Esophagus (tissue), 2 donors: Measurements from ENCODE around the gene YIF1A. TPM values are rescaled to one million over a fixed set of nuclear protein-coding genes. Genes with fewer than 3 reads are reported as not detected.
"Not testable (repeated sequence)": the region's sequence is repeated elsewhere in the genome, so short reads cannot be mapped to it uniquely, and the experiment has no call there.

Experiments
- H3K27ac ChIP-seq, 2 donors: one replicate each; pipeline ENCODE4 v1.5.1; 2013; ENCODE audit warnings: low read depth in 2 of 2, mild to moderate bottlenecking in 2 of 2, inconsistent platforms in 1 of 2, low read length in 1 of 2, moderate library complexity in 1 of 2
- H3K27me3 ChIP-seq, 2 donors: one replicate each; pipeline ENCODE4 v1.6.1; 2013; ENCODE audit warnings: low read length in 2 of 2, control low read depth in 1 of 2, mild to moderate bottlenecking in 1 of 2; ENCODE audit not compliant: insufficient read depth in 2 of 2, control insufficient read depth in 1 of 2
- H3K36me3 ChIP-seq, 2 donors: one replicate each; pipeline ENCODE4 v1.6.1; 2013; ENCODE audit warnings: low read length in 1 of 2; ENCODE audit not compliant: control insufficient read depth in 2 of 2, insufficient read depth in 2 of 2
- H3K4me1 ChIP-seq, 2 donors: one replicate each; pipeline ENCODE4 v1.6.1; 2013; ENCODE audit warnings: low read length in 1 of 2; ENCODE audit not compliant: control insufficient read depth in 2 of 2, insufficient read depth in 2 of 2
- H3K4me3 ChIP-seq, 2 donors: one replicate each; pipeline ENCODE4 v1.5.1; 2013; ENCODE audit warnings: low read length in 2 of 2, mild to moderate bottlenecking in 2 of 2, low read depth in 1 of 2, moderate library complexity in 1 of 2
- H3K9me3 ChIP-seq, 2 donors: one replicate each; pipeline ENCODE4 v1.6.1; 2013; ENCODE audit warnings: mild to moderate bottlenecking in 2 of 2, low read depth in 1 of 2, low read length in 1 of 2, moderate library complexity in 1 of 2; ENCODE audit not compliant: control insufficient read depth in 2 of 2, insufficient read depth in 1 of 2
- WGBS, 2 donors: extraction: QIAGEN DNeasy Blood & Tissue Kit; methylation state at CpG; one replicate each; pipeline ENCODE4 v1.1.7; 2013; 5-methylcytosine and 5-hydroxymethylcytosine counted together
- polyA plus RNA-seq, 2 donors: library from polyadenylated mRNA; stranded (reverse); fragments of 200-250 nt; gene quantifications; one replicate each; pipeline ENCODE4 v1.2.3, GENCODE V29; 2013
- donor health status: healthy with polysubstance abuse.
- donor health status: Bipolar disorder and iron deficiency.

YIF1A gene
- polyA plus RNA-seq, 2 donors = 51.6 to 63.1 TPM

DNA sequence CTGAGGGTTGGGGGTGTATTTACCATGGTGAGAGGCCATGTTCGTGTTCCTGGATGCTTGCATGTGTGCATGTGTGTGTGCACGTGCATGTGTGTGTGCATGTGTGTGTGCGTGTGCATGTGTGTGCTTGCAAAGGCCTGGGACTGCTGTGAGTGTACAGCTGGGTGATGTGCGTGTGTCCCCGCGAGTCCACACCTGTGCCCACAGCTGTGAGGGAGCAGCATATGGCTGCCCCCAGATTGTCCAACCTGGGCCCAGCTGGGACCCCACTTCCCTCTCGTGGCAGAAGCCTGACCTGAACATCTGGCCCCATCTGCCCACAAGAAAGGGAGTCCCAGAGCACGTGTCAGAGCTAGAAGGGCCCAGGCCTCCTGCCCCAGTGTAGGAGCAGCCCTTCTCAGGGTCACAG, 36.3 kb upstream of the YIF1A start:
- no peak overlapping the region for H3K4me3 ChIP-seq
- H3K4me1 ChIP-seq = peaks cover 0 to 13% of the 10 kb centered on the region in 2 donors
- H3K27ac ChIP-seq = no peak overlapping the region
- H3K9me3 ChIP-seq = no peaks in the 10 kb centered on the region
- 74% methylated on average over 8 of the region's 8 CpGs for WGBS, 2 donors
- H3K27me3 ChIP-seq = no peaks in the 10 kb centered on the region
- no peaks in the 10 kb centered on the region for H3K36me3 ChIP-seq

DNA sequence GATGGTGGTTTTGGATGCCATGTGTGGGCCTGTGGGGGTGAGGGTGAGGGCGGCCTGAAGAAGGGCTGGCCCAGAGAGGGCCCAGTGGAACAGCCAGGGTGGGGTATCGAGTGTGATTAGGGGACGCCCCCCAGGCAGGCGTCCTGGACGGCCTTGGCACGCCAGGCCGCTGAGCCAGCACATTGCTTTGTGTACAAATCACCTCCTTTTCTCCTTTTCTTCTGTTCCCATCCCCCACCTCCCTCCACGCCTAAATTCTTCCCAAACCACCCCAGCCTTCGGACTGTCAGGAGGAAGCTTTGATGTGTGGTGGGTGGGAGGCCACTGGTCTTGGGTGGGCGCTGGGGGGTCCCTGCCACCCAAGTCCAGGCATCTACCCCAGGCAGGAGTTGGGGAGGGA, 35.7 kb upstream of the YIF1A start:
- 65% methylated on average over 10 of the region's 10 CpGs for WGBS, 2 donors
- H3K4me1 ChIP-seq = peaks cover 0 to 13% of the 10 kb centered on the region in 2 donors
- no peak overlapping the region for H3K4me3 ChIP-seq
- no peaks in the 10 kb centered on the region for H3K9me3 ChIP-seq
- H3K27me3 ChIP-seq = no peaks in the 10 kb centered on the region
- H3K36me3 ChIP-seq = no peaks in the 10 kb centered on the region
- H3K27ac ChIP-seq = no peak overlapping the region

- Histone ChIP-seq H3K4me1 (peaks cover 0 to 13% of the 10 kb centered on the region in 2 donors), H3K27me3 (no peaks in the 10 kb centered on the region), H3K36me3 (no peaks in the 10 kb centered on the region), H3K27ac (no peak overlapping the region), H3K4me3 (no peak overlapping the region), H3K9me3 (no peaks in the 10 kb centered on the region)
- 98 to 100% methylated on average over 1 of the region's 1 CpG for WGBS, 2 donors
These were observed 34.7 kb upstream of the YIF1A start for GRCh38 chr11:66323684-66324083.

DNA sequence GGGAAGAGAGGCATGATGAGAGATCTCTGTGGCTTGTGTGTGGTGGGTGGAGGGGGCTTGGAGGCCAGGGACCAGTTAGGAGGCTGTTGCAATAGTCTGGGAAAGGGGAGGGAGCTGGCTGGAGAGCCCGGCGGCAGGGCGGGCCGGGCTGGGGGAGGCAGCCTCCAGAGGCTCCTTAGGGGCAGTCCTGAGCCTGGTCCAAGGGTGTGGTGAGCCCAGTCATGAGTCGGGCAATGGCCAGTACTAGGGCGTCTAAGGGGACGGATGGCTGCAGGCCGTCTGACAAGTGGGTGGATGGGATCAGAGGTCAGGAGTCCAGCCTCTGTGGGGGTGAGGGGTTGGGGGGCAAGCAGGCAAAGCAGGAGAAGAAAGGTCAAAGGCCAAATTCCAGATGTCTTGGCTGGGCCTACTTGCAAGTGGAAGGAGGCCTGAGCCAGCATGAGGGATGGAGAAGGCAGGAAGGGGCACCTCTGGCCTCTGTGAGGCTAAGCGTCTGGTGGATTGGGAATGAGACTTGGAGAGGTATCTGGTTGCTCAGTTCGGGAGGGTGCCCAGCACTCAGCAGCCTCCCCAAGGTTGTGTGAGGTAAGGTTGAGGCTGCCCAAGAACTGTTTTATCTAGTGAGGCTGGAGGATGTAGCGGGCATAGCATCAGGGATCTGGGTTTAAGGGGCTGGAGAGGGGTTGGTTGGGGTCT, 33.9 kb upstream of the YIF1A start:
- no peak overlapping the region for H3K27ac ChIP-seq
- H3K4me3 ChIP-seq = no peak overlapping the region
- WGBS, 2 donors = 69 to 79% methylated on average over 11 of the region's 11 CpGs
- H3K4me1 ChIP-seq = peaks cover 0 to 15% of the 10 kb centered on the region in 2 donors
- no peaks in the 10 kb centered on the region for H3K9me3 ChIP-seq
- H3K36me3 ChIP-seq = no peaks in the 10 kb centered on the region
- H3K27me3 ChIP-seq = no peaks in the 10 kb centered on the region

DNA sequence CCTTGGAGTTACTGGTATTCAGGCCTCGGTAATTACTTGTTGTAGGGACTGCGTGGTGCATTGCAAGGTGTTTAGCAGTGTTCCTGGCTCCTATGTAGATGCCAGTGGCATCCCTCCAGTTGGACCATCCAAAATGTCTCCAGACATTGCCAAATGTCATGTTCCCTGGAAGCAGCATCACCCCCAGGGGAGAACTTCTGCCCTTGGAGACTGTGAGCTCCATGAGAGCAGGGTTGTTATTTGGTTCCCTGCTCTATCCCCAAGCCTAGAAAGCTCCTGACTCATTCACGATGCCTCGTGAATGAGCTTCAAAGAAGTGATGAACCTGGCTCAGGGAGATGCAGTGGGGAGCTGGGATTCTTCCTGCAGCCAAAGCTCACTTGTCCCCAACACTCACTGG, 32.7 kb upstream of the YIF1A start:
- H3K4me1 ChIP-seq = peaks cover 5 to 18% of the 10 kb centered on the region in 2 donors
- 58 to 77% methylated on average over 4 of the region's 4 CpGs for WGBS, 2 donors

DNA sequence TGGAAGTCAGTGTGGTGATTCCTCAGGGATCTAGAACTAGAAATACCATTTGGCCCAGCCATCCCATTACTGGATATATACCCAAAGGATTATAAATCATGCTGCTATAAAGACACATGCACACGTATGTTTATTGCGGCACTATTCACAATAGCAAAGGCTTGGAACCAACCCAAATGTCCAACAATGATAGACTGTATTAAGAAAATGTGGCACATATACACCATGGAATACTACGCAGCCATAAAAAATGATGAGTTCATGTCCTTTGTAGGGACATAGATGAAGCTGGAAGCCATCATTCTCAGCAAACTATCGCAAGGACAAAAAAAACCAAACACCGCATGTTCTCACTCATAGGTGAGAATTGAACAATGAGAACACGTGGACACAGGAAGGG, 31.8 kb upstream of the YIF1A start:
- H3K4me3 ChIP-seq, H3K27me3 ChIP-seq, H3K36me3 ChIP-seq, H3K27ac ChIP-seq, H3K9me3 ChIP-seq: not testable (repeated sequence)
- H3K4me1 ChIP-seq = peaks cover 9 to 25% of the 10 kb centered on the region in 2 donors
- WGBS, 2 donors = 90 to 93% methylated on average over 6 of the region's 6 CpGs

More for the DNA sequence above, 32.7 kb upstream of the YIF1A start:
- no peak overlapping the region for H3K4me3 ChIP-seq
- H3K27ac ChIP-seq = no peak overlapping the region
- no peaks in the 10 kb centered on the region for H3K27me3 ChIP-seq
- H3K36me3 ChIP-seq = no peaks in the 10 kb centered on the region
- H3K9me3 ChIP-seq = no peaks in the 10 kb centered on the region

DNA sequence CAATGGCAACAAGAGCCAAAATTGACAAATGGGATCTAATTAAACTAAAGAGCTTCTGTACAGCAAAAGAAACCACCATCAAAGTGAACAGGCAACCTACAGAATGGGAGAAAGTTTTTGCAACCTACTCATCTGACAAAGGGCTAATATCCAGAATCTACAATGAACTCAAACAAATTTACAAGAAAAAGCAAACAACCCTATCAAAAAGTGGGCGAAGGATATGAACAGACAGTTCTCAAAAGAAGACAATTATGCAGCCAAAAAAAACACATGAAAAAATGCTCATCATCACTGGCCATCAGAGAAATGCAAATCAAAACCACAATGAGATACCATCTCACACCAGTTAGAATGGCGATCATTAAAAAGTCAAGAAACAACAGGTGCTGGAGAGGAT, 31.3 kb upstream of the YIF1A start:
- peaks cover 9 to 22% of the 10 kb centered on the region in 2 donors for H3K4me1 ChIP-seq
- not testable (repeated sequence) for H3K36me3 ChIP-seq

GRCh38 chr11:66318600-66318970, 29.6 kb upstream of the YIF1A start:
- no peak overlapping the region for H3K4me3 ChIP-seq
- no peaks in the 10 kb centered on the region for H3K36me3 ChIP-seq
- 74% methylated on average over 3 of the region's 3 CpGs for WGBS, 2 donors
- H3K27ac ChIP-seq = peak overlapping the region; percentile 50 to 74
- H3K27me3 ChIP-seq = no peaks in the 10 kb centered on the region
- no peaks in the 10 kb centered on the region for H3K9me3 ChIP-seq
- peaks cover 9 to 25% of the 10 kb centered on the region in 2 donors for H3K4me1 ChIP-seq

More for the DNA sequence above, 31.3 kb upstream of the YIF1A start:
- not testable (repeated sequence) for H3K4me3 ChIP-seq, H3K27me3 ChIP-seq, H3K27ac ChIP-seq, H3K9me3 ChIP-seq
- WGBS, 2 donors = 83 to 97% methylated on average over 1 to 2 of the region's 2 CpGs

- 30 to 34% methylated on average over 16 of the region's 16 CpGs for WGBS, 2 donors
These were observed 29.0 kb upstream of the YIF1A start for GRCh38 chr11:66317723-66318599.

More at GRCh38 chr11:66317723-66318599, 29.0 kb upstream of the YIF1A start:
- H3K27ac ChIP-seq = peak overlapping the region; percentile 74 to 84
- peaks cover 9 to 26% of the 10 kb centered on the region in 2 donors for H3K4me1 ChIP-seq
- H3K36me3 ChIP-seq = no peaks in the 10 kb centered on the region
- H3K27me3 ChIP-seq = no peaks in the 10 kb centered on the region
- H3K9me3 ChIP-seq = no peaks in the 10 kb centered on the region
- no peak overlapping the region for H3K4me3 ChIP-seq
